Calu3 (cell line): ENCODE results near the gene PGAP3. TPM values are rescaled to one million over a fixed set of nuclear protein-coding genes. Genes with fewer than 3 reads are reported as not detected.

Source experiments
- BruUV-seq: library from RNA; stranded (reverse); fragments of 400-500 nt; replicated peaks from 2 replicates; lab custom pipeline; 2021; lab: Mats Ljungman, UMichigan
- CTCF ChIA-PET: fragments of 300-600 bp; sonication (Branson Sonifier 250); formaldehyde crosslinking; loops from one replicate; lab custom pipeline; 2022; ENCODE audit warnings: antibody characterized with exemption; lab: Charles Lee
- DNase-seq: peaks from one replicate; pipeline ENCODE4 v3.0.0; 2022
- H3K27ac Mint-ChIP-seq: one replicate; pipeline ENCODE4 v1.8.0; 2022; ENCODE audit warnings: mixed read lengths; ENCODE audit not compliant: unreplicated experiment
- H3K27me3 Mint-ChIP-seq: one replicate; pipeline ENCODE4 v1.8.0; 2022; ENCODE audit warnings: mixed read lengths; ENCODE audit not compliant: unreplicated experiment
- H3K36me3 Mint-ChIP-seq: one replicate; pipeline ENCODE4 v1.8.0; 2022; ENCODE audit warnings: mild to moderate bottlenecking, moderate library complexity, mixed read lengths; ENCODE audit not compliant: insufficient read depth, unreplicated experiment
- H3K4me1 Mint-ChIP-seq: one replicate; pipeline ENCODE4 v1.8.0; 2022; ENCODE audit warnings: mild to moderate bottlenecking, low read depth, mixed read lengths; ENCODE audit not compliant: unreplicated experiment
- H3K4me3 Mint-ChIP-seq: one replicate; pipeline ENCODE4 v1.8.0; 2022; ENCODE audit warnings: mild to moderate bottlenecking, low read depth, moderate library complexity, mixed read lengths; ENCODE audit not compliant: unreplicated experiment
- H3K9me3 Mint-ChIP-seq: one replicate; pipeline ENCODE4 v1.8.0; 2022; ENCODE audit warnings: low read depth, mixed read lengths; ENCODE audit not compliant: unreplicated experiment
- intact Hi-C: fragments of 100-400 bp; cut with micrococcal nuclease; formaldehyde crosslinking; loops from one replicate; pipeline ENCODE4 v1.10.0; 2022; ENCODE audit not compliant: unreplicated experiment
- total RNA-seq: library from RNA; stranded (reverse); gene quantifications from 2 replicates; pipeline ENCODE4 v1.2.3, GENCODE V29; 2022
- TF ChIP-seq, protein P1 (sequence below): fragments of 200-600 bp; IDR thresholded peaks from one replicate; pipeline ENCODE4 v1.8.0; 2022; ENCODE audit warnings: antibody characterized with exemption; ENCODE audit not compliant: unreplicated experiment

Gene PGAP3
- total RNA-seq, 1 experiment from 2014 or later: 1,186 TPM

DNA sequence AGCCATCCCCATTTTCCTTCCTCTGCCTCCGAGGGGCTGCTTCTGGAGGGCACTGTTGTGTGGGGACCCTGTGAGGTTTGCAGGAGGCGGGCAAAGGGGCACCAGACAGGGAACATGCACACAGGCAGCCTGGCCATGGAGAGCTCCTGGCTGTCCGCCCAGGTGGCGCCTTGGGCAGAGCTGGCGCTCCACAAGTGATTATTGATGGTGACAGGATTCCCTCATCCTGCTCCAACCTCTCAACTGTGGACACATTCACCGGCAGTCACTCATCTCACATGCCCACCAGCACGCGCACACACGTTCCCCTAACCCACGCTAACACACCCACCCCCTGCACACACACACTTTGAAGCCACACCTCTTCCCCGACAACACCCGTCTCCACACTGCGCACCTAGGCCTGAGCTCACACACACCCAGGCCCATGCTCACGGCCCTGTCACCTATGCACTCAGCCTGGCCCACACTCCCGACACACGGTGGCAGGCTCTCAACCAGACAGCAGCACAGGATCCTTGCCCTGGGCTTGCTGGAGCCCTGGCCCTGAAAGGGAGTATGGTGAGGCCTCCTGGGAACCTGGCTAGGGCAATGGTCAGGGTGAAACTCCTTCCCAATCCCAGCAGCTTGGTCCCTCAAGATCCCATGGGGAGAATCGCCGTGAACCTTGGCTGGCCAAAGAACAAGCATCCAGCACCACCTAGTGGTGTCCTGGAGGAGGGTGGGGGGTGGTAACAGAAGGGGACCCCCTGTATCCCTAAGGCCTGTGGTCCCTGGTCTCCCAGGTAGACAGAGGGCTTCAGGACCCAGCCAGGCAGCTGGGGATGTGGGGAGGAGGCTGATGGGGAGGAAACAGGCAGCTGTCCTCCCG lies 16.0 kb downstream of the PGAP3 start:
- intact Hi-C loops: loop anchor here (1.0 kb wide), 7 partner anchors 38 to 287 kb away; no protein-coding TSS in a partner anchor
- DNase-seq: peak; percentile 100
- Mint-ChIP-seq H3K4me3 (no peak overlapping the region), H3K27ac (peak overlapping the region; percentile 1), H3K4me1 (peaks cover 67% of the 10 kb centered on the region), H3K36me3 (peaks cover 72% of the 10 kb centered on the region), H3K27me3 (peaks cover 51% of the 10 kb centered on the region), H3K9me3 (no peaks in the 10 kb centered on the region)
- BruUV-seq: TSS peak; percentile 70
- CTCF ChIA-PET: interaction anchor here (0.5 to 161.2 kb wide), 37 partner anchors 43 to 863 kb away, joined by 3 to 42089 read pairs (median 5); partner anchors contain the start of genes CDK12, ERBB2, GRB7 and GSDMA
- TF ChIP-seq, protein P1, sequence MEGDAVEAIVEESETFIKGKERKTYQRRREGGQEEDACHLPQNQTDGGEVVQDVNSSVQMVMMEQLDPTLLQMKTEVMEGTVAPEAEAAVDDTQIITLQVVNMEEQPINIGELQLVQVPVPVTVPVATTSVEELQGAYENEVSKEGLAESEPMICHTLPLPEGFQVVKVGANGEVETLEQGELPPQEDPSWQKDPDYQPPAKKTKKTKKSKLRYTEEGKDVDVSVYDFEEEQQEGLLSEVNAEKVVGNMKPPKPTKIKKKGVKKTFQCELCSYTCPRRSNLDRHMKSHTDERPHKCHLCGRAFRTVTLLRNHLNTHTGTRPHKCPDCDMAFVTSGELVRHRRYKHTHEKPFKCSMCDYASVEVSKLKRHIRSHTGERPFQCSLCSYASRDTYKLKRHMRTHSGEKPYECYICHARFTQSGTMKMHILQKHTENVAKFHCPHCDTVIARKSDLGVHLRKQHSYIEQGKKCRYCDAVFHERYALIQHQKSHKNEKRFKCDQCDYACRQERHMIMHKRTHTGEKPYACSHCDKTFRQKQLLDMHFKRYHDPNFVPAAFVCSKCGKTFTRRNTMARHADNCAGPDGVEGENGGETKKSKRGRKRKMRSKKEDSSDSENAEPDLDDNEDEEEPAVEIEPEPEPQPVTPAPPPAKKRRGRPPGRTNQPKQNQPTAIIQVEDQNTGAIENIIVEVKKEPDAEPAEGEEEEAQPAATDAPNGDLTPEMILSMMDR: no peak

GRCh38 chr17:39670746-39671145 lies 17.1 kb downstream of the PGAP3 start:
- peaks cover 72% of the 10 kb centered on the region for H3K36me3 Mint-ChIP-seq
- peaks cover 69% of the 10 kb centered on the region for H3K4me1 Mint-ChIP-seq
- H3K4me3 Mint-ChIP-seq: no peak overlapping the region
- no TSS peak for BruUV-seq
- TF ChIP-seq, protein P1: no peak
- H3K27ac Mint-ChIP-seq: no peak overlapping the region
- intact Hi-C loops: no loop called here
- peak; percentile 85 for DNase-seq
- H3K9me3 Mint-ChIP-seq: no peaks in the 10 kb centered on the region
- CTCF ChIA-PET: interaction anchor here (0.5 to 161.2 kb wide), 30 partner anchors 44 to 1035 kb away, joined by 3 to 42089 read pairs (median 12); partner anchors contain the start of genes ERBB2, GRB7, GSDMA and GSDMB
- H3K27me3 Mint-ChIP-seq: peaks cover 62% of the 10 kb centered on the region

- peak; percentile 88 for DNase-seq
- Mint-ChIP-seq H3K4me1 (peaks cover 65% of the 10 kb centered on the region), H3K27me3 (peaks cover 68% of the 10 kb centered on the region), H3K36me3 (peaks cover 72% of the 10 kb centered on the region), H3K27ac (no peak overlapping the region), H3K4me3 (no peak overlapping the region), H3K9me3 (no peaks in the 10 kb centered on the region)
- TF ChIP-seq, protein P1: no peak
- BruUV-seq: no TSS peak
- intact Hi-C loops: no loop called here
- CTCF ChIA-PET: interaction anchor here (0.5 to 161.2 kb wide), 28 partner anchors 45 to 1418 kb away, joined by 3 to 42089 read pairs (median 14); partner anchors contain the start of genes ERBB2, GRB7, GSDMA and GSDMB
Measured at GRCh38 chr17:39669897-39670735, 17.7 kb downstream of the PGAP3 start.
